ENCODE measurements around the gene DPP10.

The DPP10 gene

GRCh38 chr2:114727012-114727411 lies 284.6 kb downstream of the DPP10 start:
- Histone ChIP-seq H3K36me3 (ENCODE audit: control insufficient read depth, insufficient read depth, low read length) (no peaks in the 10 kb centered on the region), H2AFZ (no peak overlapping the region), H3K9me3 (ENCODE audit: control insufficient read depth, low read length) (no peaks in the 10 kb centered on the region), H3K9ac (no peak overlapping the region), H3K4me1 (no peaks in the 10 kb centered on the region), H3K79me2 (no peaks in the 10 kb centered on the region), H3K27me3 (ENCODE audit: control insufficient read depth, insufficient read depth, low read length) (no peaks in the 10 kb centered on the region), H3K27ac (no peak overlapping the region), H3K4me3 (ENCODE audit: low read depth, low read length) (no peak overlapping the region), H3K4me2 (ENCODE audit: low read length) (no peak overlapping the region)
- TF ChIP-seq CTCF (IDR thresholded peaks at IDR 0.05) = no peak

GRCh38 chr2:114728372-114728771 lies 285.9 kb downstream of the DPP10 start:
- Histone ChIP-seq H3K4me3 (ENCODE audit: low read depth, low read length) (no peak overlapping the region), H3K4me2 (ENCODE audit: low read length) (no peak overlapping the region), H3K79me2 (no peaks in the 10 kb centered on the region), H3K27me3 (ENCODE audit: control insufficient read depth, insufficient read depth, low read length) (no peaks in the 10 kb centered on the region), H3K9me3 (ENCODE audit: control insufficient read depth, low read length) (no peaks in the 10 kb centered on the region), H2AFZ (no peak overlapping the region), H3K4me1 (no peaks in the 10 kb centered on the region), H3K9ac (no peak overlapping the region), H3K27ac (no peak overlapping the region), H3K36me3 (ENCODE audit: control insufficient read depth, insufficient read depth, low read length) (no peaks in the 10 kb centered on the region)
- no peak for TF ChIP-seq CTCF (IDR thresholded peaks at IDR 0.05)

GRCh38 chr2:114729026-114729425 lies 286.6 kb downstream of the DPP10 start:
- no peak for TF ChIP-seq CTCF (IDR thresholded peaks at IDR 0.05)
- Histone ChIP-seq H2AFZ (no peak overlapping the region), H3K9me3 (ENCODE audit: control insufficient read depth, low read length) (no peaks in the 10 kb centered on the region), H3K4me1 (no peaks in the 10 kb centered on the region), H3K4me2 (ENCODE audit: low read length) (no peak overlapping the region), H3K36me3 (ENCODE audit: control insufficient read depth, insufficient read depth, low read length) (no peaks in the 10 kb centered on the region), H3K79me2 (no peaks in the 10 kb centered on the region), H3K27me3 (ENCODE audit: control insufficient read depth, insufficient read depth, low read length) (no peaks in the 10 kb centered on the region), H3K9ac (no peak overlapping the region), H3K27ac (no peak overlapping the region), H3K4me3 (ENCODE audit: low read depth, low read length) (no peak overlapping the region)

GRCh38 chr2:114735126-114735525 lies 292.7 kb downstream of the DPP10 start:
- Histone ChIP-seq H3K4me3 (ENCODE audit: low read depth, low read length) (no peak overlapping the region), H3K9me3 (ENCODE audit: control insufficient read depth, low read length) (no peaks in the 10 kb centered on the region), H3K4me2 (ENCODE audit: low read length) (no peak overlapping the region), H3K4me1 (no peaks in the 10 kb centered on the region), H3K36me3 (ENCODE audit: control insufficient read depth, insufficient read depth, low read length) (no peaks in the 10 kb centered on the region), H3K27ac (no peak overlapping the region), H3K27me3 (ENCODE audit: control insufficient read depth, insufficient read depth, low read length) (no peaks in the 10 kb centered on the region), H2AFZ (no peak overlapping the region), H3K79me2 (no peaks in the 10 kb centered on the region), H3K9ac (no peak overlapping the region)
- TF ChIP-seq CTCF (IDR thresholded peaks at IDR 0.05) = no peak

GRCh38 chr2:114742245-114742644 lies 299.8 kb downstream of the DPP10 start:
- H3K9ac ChIP-seq = no peak overlapping the region
- H3K79me2 ChIP-seq = no peaks in the 10 kb centered on the region
- no peak overlapping the region for H3K4me2 ChIP-seq (ENCODE audit: low read length)
- no peaks in the 10 kb centered on the region for H3K9me3 ChIP-seq (ENCODE audit: control insufficient read depth, low read length)
- no peak overlapping the region for H3K4me3 ChIP-seq (ENCODE audit: low read depth, low read length)
- TF ChIP-seq CTCF (IDR thresholded peaks at IDR 0.05) = no peak
- no peaks in the 10 kb centered on the region for H3K27me3 ChIP-seq (ENCODE audit: control insufficient read depth, insufficient read depth, low read length)
- H3K27ac ChIP-seq = no peak overlapping the region
- H3K36me3 ChIP-seq (ENCODE audit: control insufficient read depth, insufficient read depth, low read length) = no peaks in the 10 kb centered on the region
- no peaks in the 10 kb centered on the region for H3K4me1 ChIP-seq
- H2AFZ ChIP-seq = no peak overlapping the region

Measured in parathyroid adenoma (tissue), 2 donors.